Activated CD4-positive, CD25-positive, alpha-beta regulatory T cell (primary cell): ENCODE data around the gene EPHA10.

ENCODE experiments used
- DNase-seq, 4 experiments: peaks; one replicate each; lab custom pipeline; 2025; lab: John Stamatoyannopoulos, UW

The EPHA10 gene

DNA sequence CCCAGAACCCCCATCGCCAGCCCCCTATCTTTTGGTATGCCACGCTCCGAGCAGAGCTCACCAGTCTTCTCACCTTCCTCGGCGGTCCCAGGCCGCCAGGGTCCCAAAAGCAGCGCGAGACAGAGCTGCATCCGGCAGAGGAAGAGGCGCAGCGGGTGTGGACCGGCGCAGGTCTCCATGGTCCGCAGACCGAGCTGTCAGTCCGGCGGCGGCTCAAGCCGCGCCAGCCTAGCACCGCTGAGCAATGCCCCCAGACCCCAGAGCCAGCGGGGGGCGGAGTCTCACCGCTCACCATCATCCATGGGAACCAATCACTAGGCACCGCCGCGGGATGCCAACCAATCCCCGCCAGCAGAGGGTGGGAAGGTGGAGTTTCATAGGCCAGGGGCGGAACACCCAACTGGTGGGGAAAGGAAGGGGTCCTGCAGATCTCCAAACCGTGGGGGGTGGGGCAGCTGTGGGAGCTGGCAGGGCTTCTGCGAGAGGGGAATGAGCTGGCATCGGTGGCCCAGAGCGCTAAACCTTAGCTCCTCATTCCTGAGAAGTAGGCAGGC lies at the start of gene EPHA10:
EPHA10 (minus strand) TSS at position 233 of the 554 bp plus-strand sequence; CDS start at position 179, 54 bp downstream.
- DNase-seq, result no peak

DNA sequence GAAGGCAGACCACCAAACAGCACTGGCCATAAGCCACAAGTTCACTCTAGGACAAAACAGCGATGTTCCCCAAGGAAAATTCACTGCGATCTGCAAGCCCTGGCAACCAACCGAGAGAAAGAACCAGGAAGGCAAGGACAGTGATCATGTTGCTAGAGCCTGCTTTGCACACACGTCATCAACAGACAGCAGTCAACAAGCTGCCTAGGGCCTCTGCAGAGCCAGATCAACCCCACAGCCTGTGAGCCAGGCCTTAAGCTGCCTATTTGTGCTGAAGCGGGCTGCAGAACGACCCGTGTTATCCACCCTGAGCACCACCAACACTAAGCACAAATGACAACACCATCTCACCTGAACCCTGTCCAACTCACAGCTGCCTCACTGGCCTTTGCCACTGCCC lies 49.3 kb upstream of the EPHA10 start:
- DNase-seq, result no peak

DNA sequence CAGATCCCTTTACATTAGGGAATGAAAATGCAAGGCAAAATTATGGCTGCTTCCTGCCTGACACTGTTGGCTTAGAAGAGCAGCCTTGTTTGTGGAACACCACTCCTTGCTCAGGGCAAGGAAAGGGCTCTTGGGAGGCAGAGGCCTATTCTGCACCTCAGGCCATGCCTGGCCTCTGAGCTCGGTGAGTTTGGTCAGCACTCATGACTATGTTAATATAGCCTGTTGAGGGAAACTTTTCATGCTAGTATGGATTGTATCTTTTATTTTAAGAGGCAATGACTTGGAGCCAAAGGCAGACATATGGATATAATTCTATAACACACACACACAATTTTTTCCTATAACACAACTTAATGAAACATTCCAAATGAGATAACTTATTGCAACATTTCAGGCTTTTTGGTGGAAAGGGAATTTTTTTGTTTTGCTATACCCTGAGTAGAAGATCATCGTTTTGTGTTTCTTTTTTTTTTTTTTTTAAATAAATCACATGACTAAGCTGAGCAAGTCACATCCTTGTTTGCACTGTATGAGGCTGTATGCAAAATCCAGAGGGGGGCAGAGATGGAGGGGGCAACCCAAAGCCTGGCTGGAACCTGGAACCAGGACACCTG lies 48.7 kb upstream of the EPHA10 start:
- no peak for DNase-seq

DNA sequence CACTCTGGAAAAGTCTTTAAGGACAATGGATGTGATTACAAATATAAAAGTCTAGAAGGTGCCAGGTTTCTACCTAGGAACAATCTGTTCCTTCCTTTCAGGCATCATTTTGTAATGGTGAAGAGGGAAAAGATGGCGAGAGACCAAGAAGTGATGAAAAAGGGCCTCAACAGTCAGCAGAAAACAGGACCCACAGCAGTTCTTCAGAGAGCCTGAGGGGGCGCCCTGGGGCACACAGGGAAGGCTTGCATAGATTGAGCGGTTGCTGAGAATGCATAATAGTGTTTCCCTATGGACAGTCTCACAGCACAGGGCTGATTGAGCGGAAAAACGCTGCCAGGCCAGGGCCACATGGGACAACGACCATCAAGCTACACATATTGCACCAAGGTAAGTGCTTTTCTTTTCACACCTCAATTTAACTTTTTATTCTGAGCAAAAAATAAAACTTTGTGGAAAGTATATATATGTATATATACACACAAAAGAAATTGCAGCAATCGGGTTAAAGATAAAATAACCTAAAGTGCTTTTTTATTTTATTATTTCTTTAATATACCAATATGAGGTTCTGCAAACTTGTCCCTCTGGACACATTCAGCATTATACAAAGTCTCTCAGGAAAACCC lies 46.2 kb upstream of the EPHA10 start:
- peak in 3 of 4 experiments; percentile 17 to 28 (median 28) for DNase-seq

DNA sequence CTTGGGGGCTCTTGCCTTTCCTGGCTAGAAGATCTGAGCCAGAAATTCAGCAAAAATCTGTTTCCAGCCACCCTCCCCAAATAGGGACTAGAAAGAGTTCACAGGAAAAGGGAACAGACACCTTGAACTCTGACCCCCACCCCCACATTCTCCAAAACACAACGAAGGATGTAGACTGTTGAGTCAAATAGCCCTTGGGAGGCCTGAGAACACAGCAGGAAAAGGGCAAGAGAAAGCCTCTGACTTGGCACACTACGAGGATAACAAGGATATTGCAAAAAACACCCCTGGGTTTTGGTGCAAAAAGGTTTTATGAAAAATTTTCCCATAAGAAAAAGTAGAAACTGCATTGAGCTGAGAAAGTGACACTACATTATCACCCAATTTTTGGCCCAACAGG lies 45.0 kb upstream of the EPHA10 start:
- DNase-seq, result no peak

DNA sequence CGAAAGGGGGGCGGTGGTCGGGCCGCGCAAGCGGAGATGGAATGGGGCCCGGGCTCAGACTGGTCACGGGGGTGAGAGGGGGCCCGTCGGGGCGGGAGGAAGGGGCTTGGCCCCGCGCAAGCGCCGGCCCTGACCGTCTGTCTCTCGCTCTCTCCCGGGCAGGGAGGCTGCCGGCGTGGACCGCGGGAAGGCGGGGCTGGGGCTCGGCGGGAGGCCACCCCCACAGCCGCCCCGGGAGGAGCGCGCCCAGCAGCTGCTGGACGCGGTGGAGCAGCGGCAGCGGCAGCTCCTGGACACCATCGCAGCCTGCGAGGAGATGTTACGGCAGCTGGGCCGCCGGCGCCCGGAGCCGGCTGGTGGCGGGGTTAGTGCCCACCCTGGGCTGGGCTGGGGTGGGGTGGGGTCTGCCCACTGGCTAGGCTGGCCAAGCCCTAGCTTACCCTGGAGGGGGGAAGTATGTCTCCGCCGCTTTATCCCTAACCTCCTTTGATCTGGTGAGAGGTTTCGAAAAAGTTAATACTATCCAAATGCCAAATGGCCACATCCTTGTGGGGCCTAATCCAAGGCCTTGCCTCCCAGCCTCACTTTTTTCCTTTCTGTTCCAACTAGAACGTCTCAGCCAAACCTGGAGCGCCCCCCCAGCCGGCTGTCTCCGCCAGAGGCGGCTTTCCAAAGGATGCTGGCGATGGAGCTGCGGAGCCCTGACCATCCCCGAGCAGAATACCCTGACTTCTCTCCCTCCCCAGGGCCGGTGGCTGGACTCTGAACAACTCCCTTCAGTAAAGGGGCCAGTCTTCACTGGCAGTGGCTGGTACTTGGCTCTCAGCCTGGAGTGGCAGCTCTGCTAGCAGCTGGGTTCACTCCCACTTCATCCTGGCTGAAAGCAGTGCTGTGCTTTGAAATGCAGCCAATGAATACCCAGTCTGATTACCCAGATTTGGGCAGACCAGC lies 43.7 kb upstream of the EPHA10 start:
- peak in 1 of 4 experiments; percentile 46 for DNase-seq

DNA sequence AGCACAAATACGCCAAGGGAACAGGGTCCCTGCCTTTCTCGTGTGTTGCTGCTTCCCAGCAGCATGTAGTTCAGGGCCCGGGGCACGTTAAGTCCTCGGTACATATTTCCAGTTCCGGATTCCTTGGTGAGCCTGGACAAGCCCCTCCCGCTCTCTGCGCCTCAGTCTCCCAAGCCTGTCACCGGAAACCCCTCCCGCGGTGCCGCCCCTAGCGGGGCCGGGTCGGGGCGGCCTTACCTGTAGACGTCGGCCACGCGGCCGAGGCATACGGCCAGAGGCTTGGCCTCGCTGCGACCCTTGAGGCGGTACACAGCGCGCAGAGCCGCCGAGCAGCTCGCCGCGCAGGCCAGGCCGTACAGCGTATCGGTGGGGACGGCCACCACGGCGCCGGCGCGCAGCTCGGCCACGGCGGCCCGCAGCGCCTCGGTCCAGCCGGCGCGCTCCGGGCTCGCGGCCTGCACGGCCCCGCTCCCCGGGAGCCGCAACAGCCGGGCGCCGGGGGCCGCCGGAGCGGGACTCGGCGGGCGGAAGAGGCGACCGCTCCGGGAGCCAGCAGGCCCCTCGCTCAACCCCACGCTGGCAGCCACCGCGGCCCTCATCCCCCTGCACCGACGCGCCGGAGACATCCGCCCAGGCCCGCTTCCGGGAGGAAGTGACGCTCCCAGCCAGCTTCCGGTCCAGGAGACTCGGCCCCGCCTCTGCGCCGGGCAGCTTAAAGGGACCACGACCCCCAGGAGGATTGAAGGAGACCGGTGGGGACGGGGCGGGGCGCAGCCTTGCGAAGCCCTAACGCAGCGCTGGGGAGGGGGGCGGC lies 42.8 kb upstream of the EPHA10 start, which contains the start of the genes C1orf122 and YRDC:
C1orf122 (plus strand) TSS at position 236 of the 814 bp plus-strand sequence. CDS start 615 bp downstream, outside the sequence.
YRDC (minus strand) TSS at position 654 of the 814 bp plus-strand sequence; CDS start at position 626, 28 bp downstream.
- DNase-seq, result peak; percentile 83 to 86 (median 86)

DNA sequence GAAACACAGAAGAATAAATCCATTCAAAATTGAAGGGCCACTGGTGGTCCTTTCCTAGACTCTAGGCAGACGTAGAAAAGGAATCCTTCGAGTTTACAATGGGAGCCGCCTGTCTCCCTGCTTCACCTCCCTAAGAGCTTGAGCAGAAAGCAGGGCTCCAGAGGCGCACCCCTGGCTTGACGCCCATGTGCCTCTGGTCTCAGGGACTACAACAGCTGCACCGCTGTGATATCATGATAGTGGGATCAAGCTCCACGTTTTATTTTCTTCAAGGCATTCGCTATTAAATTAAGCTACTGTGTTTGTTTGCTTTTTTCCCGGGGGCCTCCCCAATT lies 42.3 kb upstream of the EPHA10 start:
- DNase-seq, result no peak

DNA sequence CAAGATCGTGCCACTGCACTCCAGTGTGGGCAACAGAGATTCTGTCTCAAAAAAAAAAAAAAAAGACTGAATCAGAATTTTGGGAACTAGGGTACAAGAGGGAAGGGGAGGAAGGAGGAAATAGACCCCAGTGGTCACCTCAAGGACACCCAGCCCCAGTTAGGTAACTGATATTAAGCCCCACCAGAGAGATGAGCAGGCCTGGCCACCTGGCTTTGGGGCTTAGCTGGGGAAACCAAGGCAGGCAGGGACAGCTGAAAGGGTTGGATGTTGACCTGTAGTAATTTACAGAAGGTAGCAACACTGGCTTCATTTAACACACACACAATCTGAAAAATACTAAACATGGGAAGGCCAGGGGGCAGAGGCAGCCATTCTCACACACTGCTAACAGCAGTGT lies 37.5 kb upstream of the EPHA10 start:
- DNase-seq, result no peak

DNA sequence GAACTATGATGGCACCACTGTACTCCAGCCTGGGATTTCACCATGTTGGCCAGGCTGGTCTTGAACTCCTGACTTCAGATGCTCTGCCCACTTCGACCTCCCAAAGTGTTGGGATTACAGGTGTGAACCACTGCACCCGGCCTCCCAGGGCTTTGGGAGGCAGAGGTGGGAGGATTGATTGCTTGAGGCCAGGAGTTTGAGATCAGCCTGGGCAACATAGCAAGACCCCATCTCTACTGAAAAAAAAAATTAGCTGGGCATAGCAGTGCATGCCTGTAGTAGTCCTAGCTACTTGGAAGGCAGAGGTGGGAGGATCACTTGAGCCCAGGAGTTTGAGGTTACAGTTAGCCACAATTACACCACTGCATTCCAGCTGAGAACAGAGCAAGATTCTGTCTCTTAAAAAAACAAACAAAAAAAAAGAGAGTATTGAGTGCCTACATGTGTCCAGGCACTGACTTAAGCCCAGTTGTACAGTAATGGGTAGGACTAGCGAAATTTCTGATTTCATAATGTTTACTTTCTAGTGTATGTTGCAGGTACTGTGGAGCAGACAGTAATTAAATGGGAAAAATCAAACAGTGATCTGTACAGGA lies 32.9 kb upstream of the EPHA10 start:
- no peak for DNase-seq

DNA sequence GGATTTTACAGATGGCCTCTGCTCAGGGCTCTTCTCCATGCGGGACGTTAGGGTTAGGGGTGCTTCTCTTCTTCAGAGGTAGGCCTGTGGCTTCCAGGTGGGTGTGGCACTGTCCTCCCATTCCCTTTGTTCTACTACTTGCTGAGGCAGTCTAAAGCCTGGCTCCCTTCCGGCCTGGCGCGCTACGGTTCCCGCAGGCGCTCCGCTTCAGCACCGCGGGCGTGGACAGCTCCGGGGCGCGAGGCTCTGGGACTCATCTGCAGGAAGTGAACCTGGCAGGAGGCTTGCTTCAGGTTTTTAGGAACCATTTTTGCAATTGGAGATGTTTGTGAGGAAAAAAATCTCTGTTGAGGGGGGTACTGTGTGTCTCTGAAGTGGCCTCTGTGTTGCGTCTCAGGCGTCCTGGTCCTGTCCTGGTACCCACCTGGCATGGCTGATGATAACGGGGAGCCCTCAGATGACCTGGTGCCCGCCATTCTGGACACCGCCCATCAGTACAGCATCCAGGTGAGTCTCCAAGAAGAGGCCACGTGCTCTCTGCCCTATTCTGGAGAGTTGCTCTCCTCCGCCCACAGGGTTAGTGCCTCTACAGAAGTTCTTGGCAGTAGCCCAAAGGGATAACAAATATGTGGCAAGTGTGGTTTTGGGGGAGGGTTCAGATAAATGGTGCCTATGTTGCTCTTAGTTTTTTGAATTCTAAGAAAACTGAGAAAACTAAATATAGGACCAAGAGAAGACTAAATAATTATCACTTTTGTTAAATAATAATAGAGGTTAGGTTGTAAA lies 30.6 kb upstream of the EPHA10 start:
- peak in 2 of 4 experiments; percentile 10 to 29 for DNase-seq

DNA sequence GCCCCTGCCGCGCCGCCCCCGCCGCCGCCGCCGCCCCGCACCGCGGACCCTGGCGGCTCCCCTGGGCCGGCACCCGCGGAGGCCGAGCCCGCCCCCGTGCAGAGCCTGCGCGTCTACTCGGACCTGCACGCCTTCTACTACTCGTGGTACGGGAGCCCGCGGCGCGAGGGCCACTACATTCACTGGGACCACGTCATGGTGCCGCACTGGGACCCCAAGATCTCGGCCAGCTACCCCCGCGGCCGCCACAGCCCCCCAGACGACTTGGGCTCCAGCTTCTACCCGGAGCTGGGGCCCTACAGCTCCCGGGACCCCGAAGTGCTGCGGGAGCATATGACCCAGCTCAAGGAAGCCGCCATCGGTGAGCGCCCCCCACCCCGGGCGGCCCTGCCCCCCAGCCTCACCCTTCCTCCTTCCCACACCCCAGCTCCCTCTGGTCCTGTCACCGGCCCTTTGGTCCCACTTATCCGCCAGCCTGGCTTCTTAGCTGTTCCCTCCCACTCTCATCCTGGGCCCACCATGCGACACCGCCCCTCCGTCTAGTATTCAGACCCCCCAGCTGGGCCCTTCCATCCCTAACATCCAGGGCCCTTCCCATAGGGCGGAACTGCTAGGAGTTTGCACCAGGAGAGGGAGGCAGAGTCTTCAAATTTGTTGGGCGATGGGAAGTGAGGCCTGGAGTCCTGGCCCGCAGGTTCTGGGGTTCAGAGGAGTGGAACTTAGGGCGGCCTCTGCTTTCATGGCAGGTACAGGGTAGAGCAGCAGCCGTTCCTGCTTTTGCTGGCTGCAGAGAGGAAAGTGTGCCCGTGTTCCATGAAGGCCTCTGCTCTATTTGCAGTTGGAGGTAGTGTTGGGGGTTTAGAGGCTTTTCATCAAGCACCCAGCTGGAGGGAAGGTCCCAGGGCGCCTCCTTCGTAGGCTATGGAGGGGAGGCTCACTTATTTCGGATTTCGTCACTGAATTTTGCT lies 29.7 kb upstream of the EPHA10 start:
- no peak for DNase-seq

DNA sequence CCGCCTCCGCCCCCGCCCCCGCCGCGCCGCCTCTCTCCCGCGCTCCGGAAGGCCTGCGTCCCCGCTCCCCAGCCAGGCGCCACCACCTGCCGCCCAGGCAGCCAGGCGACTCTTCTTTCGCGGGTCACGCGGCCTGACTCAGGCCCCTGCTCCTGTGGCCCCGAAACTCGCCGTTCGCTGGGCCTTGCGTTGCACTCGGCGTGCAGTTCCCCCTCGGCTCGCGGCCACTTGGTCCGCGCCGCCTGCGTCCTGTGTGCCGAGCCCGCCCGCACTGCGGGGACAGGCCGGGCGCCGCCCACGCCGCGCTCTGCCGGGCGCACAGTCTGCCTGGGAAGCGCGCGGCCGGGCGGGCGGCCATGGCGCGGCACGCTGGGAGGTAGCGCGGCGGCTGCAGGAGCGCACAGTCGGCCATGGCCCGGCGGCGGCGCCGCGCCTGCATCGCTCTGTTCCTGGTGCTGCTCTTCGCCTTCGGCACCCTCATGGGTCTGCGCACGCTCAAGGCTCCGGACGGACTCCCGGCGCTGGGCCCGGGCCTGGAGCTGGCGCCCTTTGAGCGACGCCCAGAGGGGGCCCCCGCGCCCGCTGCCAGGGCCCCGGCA lies 29.0 kb upstream of the EPHA10 start, which contains the start of gene MANEAL:
MANEAL (plus strand) TSS at position 75 of the 599 bp plus-strand sequence; CDS start at position 411, 336 bp downstream.
- peak in 1 of 4 experiments; percentile 10 for DNase-seq

DNA sequence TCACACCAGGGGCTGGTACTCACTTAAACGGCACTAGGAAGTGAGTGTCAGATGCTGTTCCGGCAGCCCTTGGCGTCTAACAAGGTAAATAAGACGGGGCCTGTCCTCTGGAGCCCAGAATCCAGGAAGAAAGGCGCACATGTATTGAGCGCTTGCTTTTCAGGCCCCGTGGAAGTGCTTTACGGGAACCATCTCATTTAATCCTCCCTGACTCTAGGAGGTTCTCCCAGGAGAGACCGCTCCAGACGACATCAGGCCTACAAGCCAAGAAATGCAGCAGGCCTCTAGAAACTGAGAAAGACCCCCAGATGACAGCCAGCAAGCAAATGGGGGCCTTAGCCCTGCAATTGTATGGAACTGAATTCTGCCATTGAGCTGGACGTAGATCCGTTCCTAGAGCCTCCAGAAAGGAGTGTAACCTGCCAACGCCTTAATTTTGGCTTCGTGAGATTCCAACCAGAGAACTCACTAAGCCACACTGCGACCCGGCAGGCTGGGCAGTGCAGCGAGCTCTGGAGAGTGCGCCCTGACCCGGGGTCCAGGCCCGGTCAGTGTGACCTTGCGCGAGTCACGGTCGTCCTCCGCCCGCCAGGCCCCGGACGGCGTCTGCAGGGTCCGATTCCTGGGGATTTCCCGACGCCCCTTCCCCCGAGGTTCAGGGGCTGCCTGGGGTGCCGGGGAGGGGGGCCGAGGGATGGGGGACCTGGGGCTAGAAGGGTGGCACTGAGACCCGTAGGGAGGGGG lies 28.2 kb upstream of the EPHA10 start:
- DNase-seq, result no peak

DNA sequence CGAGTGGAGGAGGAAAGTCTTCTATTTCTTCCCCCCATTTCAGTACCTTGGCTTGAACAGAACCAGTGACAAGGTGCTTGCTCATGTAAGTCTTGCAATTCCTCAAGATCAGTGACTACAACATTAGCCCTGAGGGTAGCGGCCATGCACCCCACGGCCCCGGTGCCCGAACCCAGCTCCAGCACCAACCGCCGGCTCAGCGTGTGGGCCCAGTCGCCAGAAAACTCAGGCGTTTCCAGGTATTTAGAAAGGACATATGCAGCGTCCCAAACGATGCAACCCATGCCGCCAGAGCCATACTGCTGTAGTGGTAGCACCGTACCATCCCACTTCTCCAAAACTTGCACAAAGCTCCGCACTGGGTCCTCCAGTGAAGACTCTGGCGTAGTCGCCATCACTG lies 17.6 kb upstream of the EPHA10 start:
- no peak for DNase-seq

DNA sequence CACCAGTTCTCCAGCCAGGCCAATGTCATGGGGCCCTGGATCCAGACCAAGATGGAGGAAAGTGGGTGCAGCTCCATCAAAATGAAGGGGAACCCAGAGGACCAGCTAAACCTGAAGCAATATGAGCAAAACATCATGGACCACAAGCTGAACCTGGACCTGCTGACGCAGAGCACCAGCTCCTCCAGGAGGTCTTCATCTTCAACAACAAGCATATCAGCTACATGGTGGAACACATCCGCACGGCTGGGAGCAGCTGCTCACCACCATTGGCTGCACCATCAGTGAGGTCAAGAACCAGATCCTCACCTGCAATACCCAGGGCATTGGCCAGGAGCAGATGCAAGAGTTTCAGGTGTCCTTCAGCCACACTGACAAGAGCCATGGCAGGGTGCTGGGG lies 13.7 kb upstream of the EPHA10 start:
- no peak for DNase-seq

DNA sequence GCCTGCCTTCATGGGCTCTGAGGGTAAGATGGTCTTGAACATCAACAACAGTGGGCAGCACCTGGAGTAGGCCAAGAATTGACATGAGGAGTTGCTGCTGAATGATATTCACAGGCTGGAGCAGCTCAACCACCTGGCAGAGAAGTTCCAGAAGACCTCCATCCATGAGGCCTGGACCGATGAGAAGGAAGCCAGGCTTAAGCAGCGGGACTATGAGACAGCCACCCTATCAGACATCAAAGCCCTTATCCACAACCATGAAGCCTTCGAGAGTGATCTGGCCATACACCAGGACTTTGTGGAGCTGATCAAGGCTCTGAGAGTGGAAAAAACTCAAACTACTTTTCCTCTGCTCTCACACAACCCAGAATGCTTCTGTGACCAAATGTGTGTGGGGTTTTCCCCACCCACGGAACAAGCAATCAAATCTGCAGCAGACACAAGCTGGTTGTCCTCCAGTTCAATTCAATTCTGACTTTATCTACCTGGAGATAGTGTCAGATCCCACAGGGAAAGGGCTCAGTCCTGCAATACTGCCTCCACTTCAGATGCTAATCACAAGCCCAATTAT lies 12.1 kb upstream of the EPHA10 start:
- no peak for DNase-seq
